ENCODE results near the gene GAD1. TPM values are rescaled to one million over a fixed set of nuclear protein-coding genes. Genes with fewer than 3 reads are reported as not detected.

The GAD1 gene
- total and polyA plus RNA-seq, 2 of the 8 experiments (the other 6 are each of a cell fraction or from before 2014, with no cell fraction given), result 0.65 to 1.0 TPM

GRCh38 chr2:170863087-170863486 lies 46.4 kb downstream of the GAD1 start (continued):
- no peak for TF ChIP-seq CHD7 (IDR thresholded peaks at IDR 0.05; ENCODE audit: insufficient replicate concordance, low read length)
- TF ChIP-seq TEAD4 (IDR thresholded peaks at IDR 0.05; ENCODE audit: low read depth, low read length), result no peak
- TF ChIP-seq TBP (IDR thresholded peaks at IDR 0.05; ENCODE audit: low read depth, low read length), result no peak
- TF ChIP-seq YY1 (IDR thresholded peaks at IDR 0.05; ENCODE audit: low read depth, low read length), result no peak
- TF ChIP-seq JUN (IDR thresholded peaks at IDR 0.05; ENCODE audit: low read depth, low read length), result no peak
